NB4 (cell line): ENCODE measurements around the gene RASGEF1C.

Experiments used
- CTCF ChIP-seq: IDR thresholded peaks from one replicate; pipeline ENCODE4 v1.5.1; 2012; ENCODE audit warnings: low read depth, low read length
- MYC ChIP-seq: IDR thresholded peaks from 2 replicates; pipeline ENCODE4 v1.6.1; 2011; ENCODE audit warnings: low read depth, low read length

GRCh38 chr5:180095545-180095944, 113.5 kb downstream of the RASGEF1C start:
- TF ChIP-seq CTCF (no peak), MYC (no peak)
